GM18951 (cell line): ENCODE results near the gene MIPEP.

Experiments
- POLR2A ChIP-seq: IDR thresholded peaks from 4 replicates; pipeline ENCODE4 v1.6.1; 2011; ENCODE audit warnings: mild to moderate bottlenecking; ENCODE audit not compliant: insufficient read length, insufficient read depth; ENCODE audit errors: extremely low read depth
- in situ Hi-C: fragments of 300-500 bp; cut with MboI; formaldehyde crosslinking; loops from one replicate; pipeline ENCODE4 v1.12.0; 2022; ENCODE audit warnings: low sequenced_read_pairs, mixed read lengths, inconsistent platforms; ENCODE audit not compliant: unreplicated experiment

Gene MIPEP

GRCh38 chr13:23902975-23903905 is 14.0 kb upstream of the MIPEP start:
- in situ Hi-C loops, result no loop called here
- no peak for TF ChIP-seq POLR2A

DNA sequence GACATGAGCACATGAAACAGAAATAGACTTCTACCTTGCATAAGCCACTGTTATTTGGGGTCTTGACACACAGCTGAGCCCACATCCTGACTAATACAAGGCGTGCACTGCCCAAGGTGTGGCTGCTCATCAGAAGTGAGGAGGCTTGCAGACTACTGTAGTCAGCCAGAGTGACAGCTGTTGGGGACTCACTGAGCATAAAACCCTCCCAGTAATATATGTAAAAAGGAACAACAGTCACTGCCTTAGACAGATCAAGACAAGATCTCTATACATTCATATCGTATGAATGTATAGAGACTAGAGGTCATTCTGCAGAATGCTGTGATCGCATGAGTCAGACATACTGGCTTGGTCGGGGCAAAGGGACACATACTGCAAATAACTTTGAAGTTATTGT is 12.2 kb upstream of the MIPEP start:
- no peak for TF ChIP-seq POLR2A
- in situ Hi-C loops, result no loop called here

DNA sequence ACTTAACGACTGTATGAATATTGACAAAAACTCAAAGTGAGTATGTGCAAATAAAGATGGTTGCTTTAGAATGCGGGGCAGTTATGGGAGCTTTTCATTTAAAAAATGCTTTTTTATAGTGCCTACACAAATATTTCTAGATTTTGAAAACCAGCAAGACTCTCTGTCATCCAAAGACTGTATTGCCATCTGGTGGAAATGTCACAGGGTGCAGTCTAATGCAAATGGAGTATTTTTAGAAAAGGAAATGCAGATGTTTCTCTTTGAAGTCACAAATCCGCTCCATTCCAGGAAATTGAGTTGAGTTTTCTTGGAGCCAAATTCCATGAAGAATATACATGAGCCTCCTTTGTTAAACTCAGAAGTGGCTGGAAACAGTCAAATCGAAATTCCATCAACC is 10.4 kb upstream of the MIPEP start:
- TF ChIP-seq POLR2A, result no peak
- in situ Hi-C loops, result loop anchor here (25.0 kb wide), 1 partner anchor 437 kb away; no protein-coding TSS in a partner anchor

DNA sequence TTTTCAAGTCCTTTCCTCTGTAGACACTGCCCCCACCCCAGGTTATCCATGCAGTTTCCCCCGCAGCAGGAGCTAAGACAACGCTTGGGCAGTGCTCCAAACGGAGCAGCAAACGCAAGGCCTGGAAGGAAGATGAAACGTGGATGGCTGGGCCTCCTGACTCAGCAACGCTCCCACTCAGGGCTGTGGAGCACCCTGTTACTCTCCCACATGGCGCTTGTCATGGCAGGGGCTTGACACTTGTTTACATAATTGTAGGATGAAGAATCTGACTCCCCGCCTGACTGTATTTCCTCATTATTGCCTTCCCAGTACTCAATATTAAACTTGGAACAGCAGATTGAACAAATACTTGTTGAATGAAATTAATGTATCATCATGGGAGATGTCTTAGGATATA is 8.9 kb upstream of the MIPEP start:
- in situ Hi-C loops, result loop anchor here (25.0 kb wide), 1 partner anchor 436 kb away; no protein-coding TSS in a partner anchor
- no peak for TF ChIP-seq POLR2A

DNA sequence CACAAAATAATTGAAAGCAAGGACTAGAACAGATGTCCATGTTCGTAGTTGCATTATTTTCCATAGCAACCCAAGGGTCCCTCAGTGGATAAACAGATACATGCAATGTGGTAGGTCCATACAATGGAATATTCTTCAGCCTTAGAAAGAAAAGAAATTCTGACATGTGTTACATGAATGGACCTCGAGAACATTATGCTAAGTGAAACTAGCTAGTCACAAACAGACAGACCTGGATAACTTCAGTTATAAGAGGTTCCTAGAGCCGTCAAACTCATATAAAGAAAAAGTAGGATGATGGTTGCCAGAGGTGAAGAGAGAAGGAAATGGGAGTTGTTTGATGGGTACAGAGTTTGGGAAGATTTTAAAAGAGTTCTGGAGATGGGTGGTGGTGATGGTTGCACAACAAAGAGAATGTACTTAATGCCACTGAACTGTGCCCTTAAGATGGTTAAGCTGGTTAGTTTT is 8.3 kb upstream of the MIPEP start, which contains the start of gene C1QTNF9B:
TSS of gene C1QTNF9B (minus strand) at position 51 of the 468 bp plus-strand sequence.
- in situ Hi-C loops, result loop anchor here (25.0 kb wide), 1 partner anchor 435 kb away; no protein-coding TSS in a partner anchor

- in situ Hi-C loops, result loop anchor here (5.0 to 25.0 kb wide), 2 partner anchors 428 to 432 kb away; no protein-coding TSS in a partner anchor
These were observed 5.5 kb upstream of the MIPEP start for GRCh38 chr13:23894746-23895145.

- in situ Hi-C loops, result loop anchor here (5.0 to 25.0 kb wide), 2 partner anchors 429 to 431 kb away; no protein-coding TSS in a partner anchor
These were observed 4.6 kb upstream of the MIPEP start for GRCh38 chr13:23893791-23894190.

DNA sequence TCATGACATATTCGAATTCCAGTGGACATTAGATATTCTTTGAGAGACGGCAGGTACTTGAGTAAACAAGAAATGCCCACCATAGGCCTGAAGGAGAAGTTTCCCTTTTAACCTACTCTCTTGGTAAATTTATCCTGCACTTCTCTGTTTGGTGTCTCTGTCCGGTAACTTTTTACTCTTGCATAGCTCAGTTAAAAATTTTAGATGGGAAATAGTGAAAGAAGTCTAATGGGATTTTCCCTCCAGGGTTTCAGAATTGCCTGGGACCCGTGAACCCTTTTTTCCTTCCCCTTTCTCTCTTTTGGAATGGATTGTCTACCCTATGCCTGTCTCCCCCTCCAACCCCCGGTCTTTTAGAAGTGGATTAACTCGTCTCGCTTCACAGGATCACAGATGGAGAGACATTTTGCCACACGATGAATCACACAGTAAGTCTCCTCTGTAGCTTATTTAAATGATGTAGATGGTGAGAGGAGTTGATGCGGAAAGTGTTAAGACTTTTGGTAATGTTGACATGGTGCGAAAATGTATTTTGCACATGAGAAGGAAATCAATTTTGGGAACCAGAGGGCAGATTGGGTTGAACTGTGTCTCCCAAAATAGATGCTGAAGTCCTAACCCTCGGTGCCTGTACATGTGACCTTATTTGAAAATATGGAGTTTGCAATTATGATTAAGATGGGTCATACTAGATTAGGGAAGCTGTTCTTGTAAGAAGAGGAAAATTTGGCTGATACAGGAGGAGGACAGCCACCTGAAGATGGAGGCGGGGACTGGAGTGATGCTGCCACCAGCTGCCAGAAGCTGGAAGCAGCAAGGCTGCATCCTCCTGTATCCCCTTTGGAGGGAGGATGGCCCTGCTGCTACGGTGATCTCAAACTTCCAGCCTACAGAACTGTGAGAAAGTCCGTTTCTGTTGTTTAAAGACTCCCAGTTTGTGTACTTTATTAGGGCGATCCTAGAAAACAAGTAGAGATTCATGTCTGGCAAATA is 711 bp upstream of the MIPEP start:
- TF ChIP-seq POLR2A, result no peak
- in situ Hi-C loops, result loop anchor here (5.0 to 25.0 kb wide), 2 partner anchors 428 to 432 kb away; no protein-coding TSS in a partner anchor

GRCh38 chr13:23884361-23884760 is 4.8 kb downstream of the MIPEP start:
- in situ Hi-C loops, result loop anchor here (25.0 kb wide), 1 partner anchor 422 kb away; no protein-coding TSS in a partner anchor

GRCh38 chr13:23883255-23883654 is 5.9 kb downstream of the MIPEP start:
- in situ Hi-C loops, result loop anchor here (25.0 kb wide), 1 partner anchor 421 kb away; no protein-coding TSS in a partner anchor

DNA sequence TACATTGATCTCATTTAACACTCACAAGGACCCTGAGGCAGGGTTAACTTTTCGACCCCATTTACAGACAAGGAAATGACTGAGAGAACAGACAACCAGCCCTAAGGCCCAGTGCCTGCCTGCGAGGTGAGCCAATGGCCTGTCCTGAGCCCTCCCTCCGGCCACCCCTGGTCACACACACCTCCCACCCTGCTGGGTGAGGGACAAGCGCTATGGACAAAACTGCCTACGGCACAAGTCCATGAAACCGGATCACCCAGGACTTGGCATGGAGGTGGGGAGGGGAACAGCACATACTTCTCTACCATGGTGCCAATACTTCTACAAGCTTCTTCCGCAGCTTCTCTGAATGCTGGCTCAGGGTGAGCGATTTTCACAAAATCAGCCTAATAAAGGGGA is 7.8 kb downstream of the MIPEP start:
- in situ Hi-C loops, result loop anchor here (25.0 kb wide), 1 partner anchor 419 kb away; no protein-coding TSS in a partner anchor

More at GRCh38 chr13:23883255-23883654, 5.9 kb downstream of the MIPEP start:
- TF ChIP-seq POLR2A, result no peak

- in situ Hi-C loops, result loop anchor here (25.0 kb wide), 1 partner anchor 418 kb away; no protein-coding TSS in a partner anchor
These were observed 8.5 kb downstream of the MIPEP start for GRCh38 chr13:23880493-23881401.

GRCh38 chr13:23877286-23877685 is 11.9 kb downstream of the MIPEP start:
- in situ Hi-C loops, result loop anchor here (25.0 kb wide), 1 partner anchor 415 kb away; no protein-coding TSS in a partner anchor
- no peak for TF ChIP-seq POLR2A
